PC-9 (cell line): ENCODE data around the gene AIF1L.

Experiments
- CTCF ChIP-seq: fragments of 200-600 bp; sonication (generic); conservative IDR thresholded peaks from 2 replicates; pipeline ENCODE4 v1.6.1; 2017; ENCODE audit warnings: mixed run types, antibody characterized with exemption, mild to moderate bottlenecking, moderate library complexity
- EZH2 ChIP-seq: fragments of 200-600 bp; sonication (generic); IDR thresholded peaks from 2 replicates; pipeline ENCODE4 v1.8.0; 2017; ENCODE audit warnings: antibody characterized with exemption, low read depth

- TF ChIP-seq CTCF (no peak), EZH2 (no peak)
These were observed 9.6 kb downstream of the AIF1L start for GRCh38 chr9:131105952-131106351.
